SK-N-MC (cell line): ENCODE results near the gene ULK2.
A peak's percentile ranks its signal among the peaks of the same experiment; 100 is the strongest.
"Not testable (repeated sequence)": the region's sequence is repeated elsewhere in the genome, so short reads cannot be mapped to it uniquely, and the experiment has no call there.

Source experiments
- DNase-seq: peaks from one replicate; pipeline ENCODE4 v3.0.0-alpha.2; 2011; ENCODE audit warnings: low read depth, low spot score
- H3K27ac ChIP-seq: fragments of 200-600 bp; sonication (generic); 2 replicates; pipeline ENCODE4 v1.5.1; 2016; ENCODE audit warnings: mixed run types
- H3K36me3 ChIP-seq: fragments of 200-600 bp; sonication (generic); 2 replicates; pipeline ENCODE4 v1.6.1; 2017; ENCODE audit warnings: antibody characterized with exemption, low read length, mixed read lengths; ENCODE audit not compliant: insufficient read depth
- H3K4me3 ChIP-seq: fragments of 200-600 bp; sonication (generic); 2 replicates; pipeline ENCODE4 v1.5.1; 2016
- H3K9ac ChIP-seq: fragments of 200-600 bp; sonication (generic); 2 replicates; pipeline ENCODE4 v1.8.0; 2017; ENCODE audit warnings: mixed run types, mixed read lengths; ENCODE audit not compliant: insufficient read length
- H3K9me3 ChIP-seq: fragments of 200-600 bp; sonication (generic); 2 replicates; pipeline ENCODE4 v1.6.1; 2017; ENCODE audit warnings: low read depth, mild to moderate bottlenecking, antibody characterized with exemption, low read length, moderate library complexity, mixed read lengths
- EZH2 ChIP-seq: fragments of 200-600 bp; sonication (generic); IDR thresholded peaks from one replicate; pipeline ENCODE4 v1.6.1; 2017; ENCODE audit warnings: antibody characterized with exemption
- FOXP2 ChIP-seq: optimal IDR thresholded peaks from 2 replicates; pipeline ENCODE3; 2011; ENCODE audit warnings: mild to moderate bottlenecking, moderate library complexity; ENCODE audit not compliant: insufficient read depth; ENCODE audit errors: extremely low read length, control extremely low read depth
- POLR2AphosphoS5 ChIP-seq: IDR thresholded peaks from 2 replicates; pipeline ENCODE4 v1.6.1; 2012; ENCODE audit warnings: mild to moderate bottlenecking, low read depth, low read length, borderline replicate concordance

ULK2 gene

DNA sequence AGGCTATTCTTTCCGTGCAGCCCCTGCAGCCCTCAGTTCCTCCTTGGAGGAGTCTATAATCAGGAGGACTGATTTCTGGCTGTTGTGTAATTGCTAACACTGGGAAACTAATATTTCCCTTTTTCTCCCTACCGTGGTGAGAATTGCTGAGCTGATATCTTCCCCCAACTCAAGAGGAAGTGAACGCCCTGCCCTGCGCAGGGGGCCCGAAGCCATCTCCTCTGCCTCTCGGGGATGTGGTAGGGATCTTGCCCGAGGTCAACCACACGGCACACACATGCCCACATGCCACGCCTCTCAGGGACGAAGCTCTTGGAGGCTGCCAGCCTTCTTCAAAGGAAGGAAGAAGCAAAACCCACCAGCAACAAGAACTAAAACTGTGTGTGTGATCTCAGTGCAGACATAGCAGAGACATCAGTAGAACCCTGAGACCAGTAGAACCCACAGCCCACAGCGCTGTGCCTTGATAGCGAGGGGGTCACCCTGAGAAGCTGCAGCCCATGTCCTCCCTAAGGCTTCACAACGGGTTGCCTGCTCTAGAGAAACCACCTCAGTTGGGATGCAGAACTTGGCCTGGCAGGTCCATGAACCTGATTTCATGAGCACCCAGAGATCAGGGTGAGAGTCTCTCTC, 8.9 kb upstream of the ULK2 start:
- H3K36me3 ChIP-seq = no peaks in the 10 kb centered on the region
- no peak overlapping the region for H3K9ac ChIP-seq
- TF ChIP-seq FOXP2 = no peak
- no peak for TF ChIP-seq POLR2AphosphoS5
- TF ChIP-seq EZH2 = no peak
- DNase-seq = no peak
- H3K9me3 ChIP-seq = no peaks in the 10 kb centered on the region
- peak overlapping the region; percentile 43; the same call in 1 of the 2 replicates for H3K4me3 ChIP-seq
- H3K27ac ChIP-seq = no peak overlapping the region

DNA sequence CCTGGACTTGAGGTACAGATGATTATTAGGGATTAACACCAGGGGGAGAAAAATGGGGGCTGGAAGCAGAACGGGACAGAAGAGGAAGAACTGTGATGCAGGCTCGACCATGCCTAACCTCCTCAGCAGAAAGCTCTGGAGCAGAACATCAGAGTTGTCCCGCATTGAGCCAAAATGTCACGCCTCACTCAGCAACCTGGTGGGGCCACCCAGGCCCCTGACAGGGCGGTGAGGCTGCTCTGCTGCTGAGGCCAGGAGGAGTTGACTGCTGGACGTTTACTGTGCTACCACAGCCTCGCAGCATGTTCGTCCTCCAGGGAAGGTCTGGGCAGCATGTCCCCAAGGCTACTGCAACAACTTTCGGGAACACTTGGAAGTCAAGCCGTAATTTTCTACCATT, 6.5 kb upstream of the ULK2 start:
- no peak for DNase-seq
- Histone ChIP-seq H3K9me3 (no peaks in the 10 kb centered on the region), H3K27ac (no peak overlapping the region), H3K36me3 (no peaks in the 10 kb centered on the region), H3K9ac (no peak overlapping the region), H3K4me3 (no peak overlapping the region)
- no peak for TF ChIP-seq EZH2
- TF ChIP-seq POLR2AphosphoS5 = no peak
- TF ChIP-seq FOXP2 = no peak

- no peak for TF ChIP-seq FOXP2
- Histone ChIP-seq H3K36me3 (no peaks in the 10 kb centered on the region), H3K9ac (no peak overlapping the region), H3K9me3 (no peaks in the 10 kb centered on the region), H3K4me3 (no peak overlapping the region), H3K27ac (no peak overlapping the region)
- DNase-seq = no peak
Observed at GRCh38 chr17:19873346-19873745, 5.6 kb upstream of the ULK2 start.

- TF ChIP-seq EZH2 (no peak), POLR2AphosphoS5 (no peak), FOXP2 (no peak)
- no peaks in the 10 kb centered on the region for H3K36me3 ChIP-seq
- no peak for DNase-seq
- H3K9ac ChIP-seq = no peak overlapping the region
- H3K27ac ChIP-seq = no peak overlapping the region
- H3K4me3 ChIP-seq = peak overlapping the region; percentile 83
- H3K9me3 ChIP-seq = no peaks in the 10 kb centered on the region
Observed at GRCh38 chr17:19868079-19868395, 301 bp upstream of the ULK2 start.

DNA sequence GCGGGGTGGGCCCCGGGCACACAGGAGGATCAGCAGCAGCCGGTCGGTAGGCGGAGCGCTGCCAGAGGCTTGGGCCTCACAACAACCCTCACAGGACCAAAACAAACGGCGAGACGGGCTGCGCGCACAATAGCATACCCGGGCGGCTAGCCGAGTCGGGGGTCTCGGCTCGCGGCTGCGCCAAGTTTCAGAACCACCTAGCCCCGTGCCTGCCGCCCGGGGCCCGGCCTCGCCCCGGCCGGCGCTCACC, 732 bp downstream of the ULK2 start:
- no peak overlapping the region for H3K27ac ChIP-seq

GRCh38 chr17:19865021-19865420, 2.7 kb downstream of the ULK2 start:
- TF ChIP-seq POLR2AphosphoS5 = no peak
- no peak for TF ChIP-seq EZH2
- no peak for TF ChIP-seq FOXP2
- DNase-seq = no peak
- Histone ChIP-seq H3K9me3 (no peaks in the 10 kb centered on the region), H3K36me3 (no peaks in the 10 kb centered on the region), H3K27ac (no peak overlapping the region), H3K4me3 (no peak overlapping the region), H3K9ac (no peak overlapping the region)

More for the DNA sequence above, 732 bp downstream of the ULK2 start:
- DNase-seq = no peak
- peak overlapping the region; percentile 83 for H3K4me3 ChIP-seq
- H3K36me3 ChIP-seq = no peaks in the 10 kb centered on the region
- H3K9ac ChIP-seq = peak overlapping the region; percentile 79
- no peaks in the 10 kb centered on the region for H3K9me3 ChIP-seq
- TF ChIP-seq EZH2 = no peak
- no peak for TF ChIP-seq FOXP2
- no peak for TF ChIP-seq POLR2AphosphoS5

DNA sequence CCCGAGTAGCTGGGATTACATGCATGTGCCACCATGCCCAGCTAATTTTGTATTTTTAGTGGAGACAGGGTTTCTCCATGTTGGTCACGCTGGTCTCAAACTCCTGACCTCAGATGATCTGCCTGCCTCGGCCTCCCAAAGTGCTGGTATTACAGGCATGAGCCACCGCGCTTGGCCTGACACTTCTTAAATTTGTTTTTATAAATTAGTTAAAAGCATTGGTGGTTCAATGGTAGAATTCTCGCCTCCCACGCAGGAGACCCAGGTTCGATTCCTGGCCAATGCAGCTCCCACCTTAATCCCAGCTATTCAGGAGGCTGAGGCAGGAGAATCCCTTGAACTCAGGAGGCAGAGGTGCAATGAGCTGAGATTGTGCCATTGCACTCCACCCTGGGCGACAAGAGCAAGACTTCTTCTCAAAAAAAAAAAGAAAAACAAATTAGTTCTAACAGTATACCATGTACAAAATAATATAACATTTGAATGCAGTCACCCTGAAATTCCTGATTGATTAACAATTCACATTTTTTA, 7.0 kb downstream of the ULK2 start:
- not testable (repeated sequence) for H3K9ac ChIP-seq, H3K9me3 ChIP-seq, H3K36me3 ChIP-seq, H3K4me3 ChIP-seq, DNase-seq, H3K27ac ChIP-seq

DNA sequence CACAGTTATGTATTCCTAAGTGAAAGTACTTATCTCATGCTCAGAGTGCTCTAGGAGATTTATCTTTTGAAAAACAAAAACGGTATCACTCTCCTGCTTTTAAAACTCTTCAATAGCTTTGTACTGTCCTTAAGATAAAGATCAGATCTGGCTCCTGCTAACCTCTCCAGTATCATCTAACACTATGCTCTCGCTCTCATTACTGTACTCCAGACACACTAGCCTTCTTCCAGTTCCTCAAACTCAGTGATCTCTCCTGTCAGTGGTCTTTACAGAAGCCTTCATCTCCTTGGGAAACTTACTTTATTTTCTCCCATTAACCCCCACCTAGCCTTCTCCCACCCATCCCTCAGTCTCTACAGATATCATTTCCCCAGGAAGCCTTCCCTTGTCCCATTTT, 10.1 kb downstream of the ULK2 start:
- no peaks in the 10 kb centered on the region for H3K36me3 ChIP-seq

GRCh38 chr17:19833914-19834313, 33.8 kb downstream of the ULK2 start:
- Histone ChIP-seq H3K4me3 (no peak overlapping the region), H3K27ac (no peak overlapping the region), H3K36me3 (no peaks in the 10 kb centered on the region), H3K9me3 (no peaks in the 10 kb centered on the region), H3K9ac (no peak overlapping the region)
- DNase-seq = no peak
- TF ChIP-seq FOXP2 (no peak), EZH2 (no peak), POLR2AphosphoS5 (no peak)

More for the DNA sequence above, 10.1 kb downstream of the ULK2 start:
- no peak for TF ChIP-seq POLR2AphosphoS5
- no peak for TF ChIP-seq FOXP2
- no peak for TF ChIP-seq EZH2
- Histone ChIP-seq H3K4me3 (no peak overlapping the region), H3K27ac (no peak overlapping the region), H3K9me3 (no peaks in the 10 kb centered on the region), H3K9ac (no peak overlapping the region)
- DNase-seq = no peak

DNA sequence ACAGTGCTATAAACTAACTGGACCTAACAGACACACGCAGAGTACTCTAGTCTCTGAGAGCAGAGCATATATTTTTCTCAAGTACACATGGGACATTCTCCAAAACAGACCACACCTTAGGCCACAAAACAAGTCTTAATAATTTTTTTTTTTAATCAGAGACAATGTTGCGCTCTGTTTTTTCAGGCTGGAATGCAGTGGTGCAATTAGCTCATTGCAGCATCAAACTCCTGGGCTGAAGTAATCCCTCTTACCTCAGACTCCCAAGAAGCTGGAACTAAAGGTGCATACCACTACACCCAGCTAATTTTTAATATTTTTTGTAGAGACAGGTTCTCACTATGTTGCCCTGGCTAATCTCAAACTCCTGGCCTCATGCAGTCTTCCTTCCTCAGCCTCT, 37.7 kb downstream of the ULK2 start:
- Histone ChIP-seq H3K9ac (no peak overlapping the region), H3K27ac (no peak overlapping the region), H3K9me3 (no peaks in the 10 kb centered on the region), H3K4me3 (no peak overlapping the region), H3K36me3 (no peaks in the 10 kb centered on the region)
- DNase-seq = no peak
- TF ChIP-seq FOXP2 (no peak), EZH2 (no peak), POLR2AphosphoS5 (no peak)
